ENCODE results near the gene FRMPD4.
"Not testable (repeated sequence)": the region's sequence is repeated elsewhere in the genome, so short reads cannot be mapped to it uniquely, and the experiment has no call there.

The FRMPD4 gene

GRCh38 chrX:12496343-12496742 lies 358.1 kb downstream of the FRMPD4 start:
- Histone ChIP-seq H3K36me3 (ENCODE audit: insufficient read depth, low read length) (no peaks in the 10 kb centered on the region), H3K9ac (ENCODE audit: low read length) (no peak overlapping the region), H3K27ac (ENCODE audit: low read depth, low read length, poor library complexity, severe bottlenecking) (no peak overlapping the region), H3F3A (ENCODE audit: insufficient read depth, low read length) (no peaks in the 10 kb centered on the region), H3K9me3 (ENCODE audit: low read length) (no peaks in the 10 kb centered on the region), H3K9me2 (ENCODE audit: low read depth, low read length) (no peaks in the 10 kb centered on the region), H3K79me2 (ENCODE audit: insufficient read depth, low read length) (no peaks in the 10 kb centered on the region), H3K4me2 (ENCODE audit: low read length) (no peak overlapping the region), H3K27me3 (ENCODE audit: insufficient read depth, low read length) (no peaks in the 10 kb centered on the region), H3K4me1 (ENCODE audit: insufficient read depth, low read length, severe bottlenecking) (no peaks in the 10 kb centered on the region), H3K4me3 (ENCODE audit: low read depth, low read length, poor library complexity, severe bottlenecking) (no peak overlapping the region), H2AFZ (ENCODE audit: low read length) (no peak overlapping the region), H4K20me1 (ENCODE audit: insufficient read depth, low read length) (no peaks in the 10 kb centered on the region)
- TF ChIP-seq, protein P1, sequence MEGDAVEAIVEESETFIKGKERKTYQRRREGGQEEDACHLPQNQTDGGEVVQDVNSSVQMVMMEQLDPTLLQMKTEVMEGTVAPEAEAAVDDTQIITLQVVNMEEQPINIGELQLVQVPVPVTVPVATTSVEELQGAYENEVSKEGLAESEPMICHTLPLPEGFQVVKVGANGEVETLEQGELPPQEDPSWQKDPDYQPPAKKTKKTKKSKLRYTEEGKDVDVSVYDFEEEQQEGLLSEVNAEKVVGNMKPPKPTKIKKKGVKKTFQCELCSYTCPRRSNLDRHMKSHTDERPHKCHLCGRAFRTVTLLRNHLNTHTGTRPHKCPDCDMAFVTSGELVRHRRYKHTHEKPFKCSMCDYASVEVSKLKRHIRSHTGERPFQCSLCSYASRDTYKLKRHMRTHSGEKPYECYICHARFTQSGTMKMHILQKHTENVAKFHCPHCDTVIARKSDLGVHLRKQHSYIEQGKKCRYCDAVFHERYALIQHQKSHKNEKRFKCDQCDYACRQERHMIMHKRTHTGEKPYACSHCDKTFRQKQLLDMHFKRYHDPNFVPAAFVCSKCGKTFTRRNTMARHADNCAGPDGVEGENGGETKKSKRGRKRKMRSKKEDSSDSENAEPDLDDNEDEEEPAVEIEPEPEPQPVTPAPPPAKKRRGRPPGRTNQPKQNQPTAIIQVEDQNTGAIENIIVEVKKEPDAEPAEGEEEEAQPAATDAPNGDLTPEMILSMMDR (IDR thresholded peaks at IDR 0.05; ENCODE audit: low read length), result no peak
- TF ChIP-seq EZH2 (IDR thresholded peaks at IDR 0.05; ENCODE audit: borderline replicate concordance, low read length), result no peak

DNA sequence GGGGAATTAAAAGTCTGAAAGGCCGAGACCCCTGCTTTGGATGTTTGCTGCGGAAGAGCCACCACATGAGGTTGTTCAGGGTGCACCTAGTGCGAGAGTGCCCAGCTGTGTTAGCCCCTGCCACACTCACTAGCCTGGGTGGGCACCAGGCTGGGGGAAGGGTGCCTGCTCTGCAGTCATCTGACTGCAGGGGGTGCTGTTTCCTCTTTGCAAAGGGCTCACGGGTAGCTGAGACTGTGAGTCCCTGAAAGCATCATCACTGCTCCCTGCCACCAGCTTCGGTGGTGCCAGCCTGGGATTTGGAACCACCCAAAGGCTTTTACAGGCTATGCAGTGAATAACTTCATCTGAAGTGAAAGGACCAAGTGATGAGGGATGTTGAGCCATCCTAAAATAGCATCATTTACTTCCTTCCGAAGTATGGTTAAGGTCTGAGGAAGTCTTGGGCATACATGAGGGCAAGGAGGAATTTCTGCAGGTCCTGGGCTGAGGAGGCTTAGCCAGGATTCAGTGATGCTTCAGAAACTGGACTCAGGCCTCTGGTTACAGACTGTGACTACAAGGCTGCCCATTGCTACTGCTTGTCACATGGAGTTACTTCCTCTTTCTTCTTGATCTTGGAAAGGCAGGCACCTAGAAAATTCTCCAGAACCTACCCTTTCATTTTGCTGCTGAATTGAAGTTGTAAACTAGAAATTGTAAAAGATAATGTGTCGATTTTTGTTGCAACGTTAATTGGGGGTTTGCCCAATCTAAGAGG lies 359.7 kb downstream of the FRMPD4 start:
- Histone ChIP-seq H3F3A (ENCODE audit: insufficient read depth, low read length) (no peaks in the 10 kb centered on the region), H3K9me2 (ENCODE audit: low read depth, low read length) (no peaks in the 10 kb centered on the region), H3K4me1 (ENCODE audit: insufficient read depth, low read length, severe bottlenecking) (no peaks in the 10 kb centered on the region), H3K4me2 (ENCODE audit: low read length) (no peak overlapping the region), H3K27me3 (ENCODE audit: insufficient read depth, low read length) (no peaks in the 10 kb centered on the region), H3K79me2 (ENCODE audit: insufficient read depth, low read length) (no peaks in the 10 kb centered on the region), H3K4me3 (ENCODE audit: low read depth, low read length, poor library complexity, severe bottlenecking) (no peak overlapping the region), H4K20me1 (ENCODE audit: insufficient read depth, low read length) (no peaks in the 10 kb centered on the region), H3K9ac (ENCODE audit: low read length) (no peak overlapping the region), H3K27ac (ENCODE audit: low read depth, low read length, poor library complexity, severe bottlenecking) (no peak overlapping the region), H3K36me3 (ENCODE audit: insufficient read depth, low read length) (no peaks in the 10 kb centered on the region), H3K9me3 (ENCODE audit: low read length) (no peaks in the 10 kb centered on the region), H2AFZ (ENCODE audit: low read length) (no peak overlapping the region)
- TF ChIP-seq EZH2 (IDR thresholded peaks at IDR 0.05; ENCODE audit: borderline replicate concordance, low read length), result no peak
- TF ChIP-seq, protein P1 (IDR thresholded peaks at IDR 0.05; ENCODE audit: low read length), result peak; percentile 56

GRCh38 chrX:12505127-12505526 lies 366.9 kb downstream of the FRMPD4 start:
- Histone ChIP-seq H3K4me1 (ENCODE audit: insufficient read depth, low read length, severe bottlenecking) (no peaks in the 10 kb centered on the region), H3K79me2 (ENCODE audit: insufficient read depth, low read length) (no peaks in the 10 kb centered on the region), H3K4me2 (ENCODE audit: low read length) (no peak overlapping the region), H3K27me3 (ENCODE audit: insufficient read depth, low read length) (no peaks in the 10 kb centered on the region), H3K9me3 (ENCODE audit: low read length) (no peaks in the 10 kb centered on the region), H3K9ac (ENCODE audit: low read length) (no peak overlapping the region), H2AFZ (ENCODE audit: low read length) (no peak overlapping the region), H3F3A (ENCODE audit: insufficient read depth, low read length) (no peaks in the 10 kb centered on the region), H3K4me3 (ENCODE audit: low read depth, low read length, poor library complexity, severe bottlenecking) (no peak overlapping the region), H3K9me2 (ENCODE audit: low read depth, low read length) (no peaks in the 10 kb centered on the region), H3K36me3 (ENCODE audit: insufficient read depth, low read length) (no peaks in the 10 kb centered on the region), H3K27ac (ENCODE audit: low read depth, low read length, poor library complexity, severe bottlenecking) (no peak overlapping the region), H4K20me1 (ENCODE audit: insufficient read depth, low read length) (no peaks in the 10 kb centered on the region)
- no peak for TF ChIP-seq EZH2 (IDR thresholded peaks at IDR 0.05; ENCODE audit: borderline replicate concordance, low read length)
- TF ChIP-seq, protein P1 (IDR thresholded peaks at IDR 0.05; ENCODE audit: low read length), result no peak

GRCh38 chrX:12515384-12515783 lies 377.1 kb downstream of the FRMPD4 start:
- H3K9me3 ChIP-seq (ENCODE audit: low read length); H3K27me3 ChIP-seq (ENCODE audit: insufficient read depth, low read length); H3F3A ChIP-seq (ENCODE audit: insufficient read depth, low read length); H3K9ac ChIP-seq (ENCODE audit: low read length); H3K9me2 ChIP-seq (ENCODE audit: low read depth, low read length); H3K4me3 ChIP-seq (ENCODE audit: low read depth, low read length, poor library complexity, severe bottlenecking); H3K36me3 ChIP-seq (ENCODE audit: insufficient read depth, low read length); H3K4me2 ChIP-seq (ENCODE audit: low read length); H3K79me2 ChIP-seq (ENCODE audit: insufficient read depth, low read length); H4K20me1 ChIP-seq (ENCODE audit: insufficient read depth, low read length); H2AFZ ChIP-seq (ENCODE audit: low read length): not testable (repeated sequence)
- Histone ChIP-seq H3K27ac (ENCODE audit: low read depth, low read length, poor library complexity, severe bottlenecking) (peak overlapping the region; percentile 49), H3K4me1 (ENCODE audit: insufficient read depth, low read length, severe bottlenecking) (peaks cover 14% of the 10 kb centered on the region)
